GM23338 (cell line): ENCODE results near the gene CYP3A4.

Source experiments
- CREB1 ChIP-seq: fragments of 250-450 bp; sonication (Bioruptor Pico); IDR thresholded peaks from 2 replicates; pipeline ENCODE4 v1.5.0; 2020; ENCODE audit warnings: low read depth, mild to moderate bottlenecking, moderate library complexity
- CTCF ChIP-seq, 2 experiments: fragments of 200-600 bp in 1 of 2; sonication (generic) in 1 of 2; conservative IDR thresholded peaks; 2 replicates each; pipeline versions ENCODE4 v1.5.1 to v1.6.1; 2016 to 2017; ENCODE audit warnings: antibody characterized with exemption in 2 of 2, low read depth in 2 of 2, mild to moderate bottlenecking in 2 of 2, moderate library complexity in 1 of 2
- EZH2 ChIP-seq: fragments of 200-600 bp; sonication (generic); IDR thresholded peaks from one replicate; pipeline ENCODE4 v1.8.0; 2017; ENCODE audit warnings: antibody characterized with exemption, mild to moderate bottlenecking, low read depth; ENCODE audit not compliant: unreplicated experiment
- EZH2phosphoT487 ChIP-seq: fragments of 200-600 bp; sonication (generic); IDR thresholded peaks from one replicate; pipeline ENCODE4 v1.8.1; 2018; ENCODE audit warnings: antibody characterized with exemption; ENCODE audit not compliant: unreplicated experiment
- JUNB ChIP-seq: IDR thresholded peaks from one replicate; pipeline ENCODE4 v1.6.1; 2016; ENCODE audit warnings: antibody characterized with exemption; ENCODE audit not compliant: unreplicated experiment
- POLR2AphosphoS5 ChIP-seq: IDR thresholded peaks from 2 replicates; pipeline ENCODE4 v1.6.1; 2016; ENCODE audit warnings: antibody characterized with exemption, low read depth
- TF ChIP-seq, protein P1 (sequence below): IDR thresholded peaks from one replicate; pipeline ENCODE4 v1.6.1; 2018; ENCODE audit warnings: antibody characterized with exemption; ENCODE audit not compliant: unreplicated experiment

DNA sequence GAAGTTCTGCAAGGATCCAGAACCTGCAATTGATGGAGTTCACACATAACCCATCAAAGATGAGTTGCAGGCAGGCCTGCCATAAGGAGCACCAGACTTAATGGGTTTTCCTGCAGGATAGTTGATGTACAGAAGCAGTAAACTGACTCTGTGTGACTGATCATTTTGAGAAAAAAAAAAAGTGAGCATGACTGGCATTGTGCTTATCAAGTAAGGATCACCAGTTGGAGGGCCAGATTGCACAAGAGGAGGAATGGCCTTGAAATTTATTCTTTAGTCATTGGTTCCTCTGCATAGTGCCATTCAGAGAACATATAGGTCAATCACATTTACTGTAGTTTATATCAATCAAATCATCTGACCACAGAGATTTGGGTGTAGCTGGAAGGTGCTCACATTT lies 47.6 kb upstream of the CYP3A4 start:
- TF ChIP-seq CREB1 (no peak), POLR2AphosphoS5 (no peak), EZH2 (no peak), CTCF (conservative IDR thresholded peaks at IDR 0.05; ENCODE audit: low read depth in 2 of 2) (no peak), JUNB (no peak), EZH2phosphoT487 (no peak)
- TF ChIP-seq, protein P1, sequence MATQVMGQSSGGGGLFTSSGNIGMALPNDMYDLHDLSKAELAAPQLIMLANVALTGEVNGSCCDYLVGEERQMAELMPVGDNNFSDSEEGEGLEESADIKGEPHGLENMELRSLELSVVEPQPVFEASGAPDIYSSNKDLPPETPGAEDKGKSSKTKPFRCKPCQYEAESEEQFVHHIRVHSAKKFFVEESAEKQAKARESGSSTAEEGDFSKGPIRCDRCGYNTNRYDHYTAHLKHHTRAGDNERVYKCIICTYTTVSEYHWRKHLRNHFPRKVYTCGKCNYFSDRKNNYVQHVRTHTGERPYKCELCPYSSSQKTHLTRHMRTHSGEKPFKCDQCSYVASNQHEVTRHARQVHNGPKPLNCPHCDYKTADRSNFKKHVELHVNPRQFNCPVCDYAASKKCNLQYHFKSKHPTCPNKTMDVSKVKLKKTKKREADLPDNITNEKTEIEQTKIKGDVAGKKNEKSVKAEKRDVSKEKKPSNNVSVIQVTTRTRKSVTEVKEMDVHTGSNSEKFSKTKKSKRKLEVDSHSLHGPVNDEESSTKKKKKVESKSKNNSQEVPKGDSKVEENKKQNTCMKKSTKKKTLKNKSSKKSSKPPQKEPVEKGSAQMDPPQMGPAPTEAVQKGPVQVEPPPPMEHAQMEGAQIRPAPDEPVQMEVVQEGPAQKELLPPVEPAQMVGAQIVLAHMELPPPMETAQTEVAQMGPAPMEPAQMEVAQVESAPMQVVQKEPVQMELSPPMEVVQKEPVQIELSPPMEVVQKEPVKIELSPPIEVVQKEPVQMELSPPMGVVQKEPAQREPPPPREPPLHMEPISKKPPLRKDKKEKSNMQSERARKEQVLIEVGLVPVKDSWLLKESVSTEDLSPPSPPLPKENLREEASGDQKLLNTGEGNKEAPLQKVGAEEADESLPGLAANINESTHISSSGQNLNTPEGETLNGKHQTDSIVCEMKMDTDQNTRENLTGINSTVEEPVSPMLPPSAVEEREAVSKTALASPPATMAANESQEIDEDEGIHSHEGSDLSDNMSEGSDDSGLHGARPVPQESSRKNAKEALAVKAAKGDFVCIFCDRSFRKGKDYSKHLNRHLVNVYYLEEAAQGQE = no peak
